Measurements from ENCODE around the gene ITGAE. TPM values are rescaled to one million over a fixed set of nuclear protein-coding genes. Genes with fewer than 3 reads are reported as not detected.
"Not testable (repeated sequence)": the region's sequence is repeated elsewhere in the genome, so short reads cannot be mapped to it uniquely, and the experiment has no call there.

ITGAE gene
- total RNA-seq, 1 donor from 2014 or later = 24.5 TPM

DNA sequence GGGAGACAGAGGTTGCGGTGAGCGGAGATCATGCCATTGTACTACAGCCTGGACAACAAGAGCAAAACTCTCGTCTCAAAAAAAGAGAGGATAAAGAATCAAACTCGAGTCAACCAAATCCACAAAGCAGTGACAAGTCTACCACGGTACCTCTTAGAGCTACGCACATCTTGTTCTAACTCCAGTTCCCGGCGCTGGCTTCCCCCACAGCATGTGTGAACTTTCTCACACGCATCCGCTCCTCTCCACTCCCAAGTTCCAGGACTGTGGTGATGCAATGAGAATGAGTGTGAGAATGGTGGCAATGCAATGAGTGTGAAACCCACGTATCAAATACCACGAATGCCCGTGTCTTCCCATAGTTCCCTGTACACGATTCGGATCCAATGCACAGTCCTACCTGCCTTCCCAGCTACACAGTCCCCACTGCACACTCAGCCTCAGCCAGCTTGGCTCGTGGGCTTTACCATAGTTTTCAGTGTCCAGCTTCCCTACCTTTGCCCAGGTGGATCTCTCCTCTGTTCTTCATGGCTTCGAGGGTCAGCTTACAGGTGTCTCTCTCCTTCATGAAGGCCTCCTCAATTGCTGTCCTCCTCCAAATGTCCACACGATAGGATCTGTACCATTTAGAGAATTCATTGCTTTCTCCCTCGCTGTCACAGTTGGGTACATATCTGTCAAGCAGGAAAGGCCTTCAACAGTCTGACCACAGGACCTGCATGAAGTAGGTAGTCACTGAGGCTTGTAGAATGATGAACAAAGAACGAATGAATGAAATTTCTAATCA, 95.9 kb downstream of the ITGAE start:
- Mint-ChIP-seq H3K36me3 (ENCODE audit: unreplicated experiment) (peaks cover 2% of the 10 kb centered on the region), H3K9me3 (ENCODE audit: unreplicated experiment) (no peaks in the 10 kb centered on the region), H3K27me3 (ENCODE audit: unreplicated experiment) (no peaks in the 10 kb centered on the region), H3K4me3 (ENCODE audit: unreplicated experiment) (no peak overlapping the region), H3K4me1 (ENCODE audit: unreplicated experiment) (no peaks in the 10 kb centered on the region), H3K27ac (ENCODE audit: unreplicated experiment) (no peak overlapping the region)
- TF ChIP-seq, protein P1, sequence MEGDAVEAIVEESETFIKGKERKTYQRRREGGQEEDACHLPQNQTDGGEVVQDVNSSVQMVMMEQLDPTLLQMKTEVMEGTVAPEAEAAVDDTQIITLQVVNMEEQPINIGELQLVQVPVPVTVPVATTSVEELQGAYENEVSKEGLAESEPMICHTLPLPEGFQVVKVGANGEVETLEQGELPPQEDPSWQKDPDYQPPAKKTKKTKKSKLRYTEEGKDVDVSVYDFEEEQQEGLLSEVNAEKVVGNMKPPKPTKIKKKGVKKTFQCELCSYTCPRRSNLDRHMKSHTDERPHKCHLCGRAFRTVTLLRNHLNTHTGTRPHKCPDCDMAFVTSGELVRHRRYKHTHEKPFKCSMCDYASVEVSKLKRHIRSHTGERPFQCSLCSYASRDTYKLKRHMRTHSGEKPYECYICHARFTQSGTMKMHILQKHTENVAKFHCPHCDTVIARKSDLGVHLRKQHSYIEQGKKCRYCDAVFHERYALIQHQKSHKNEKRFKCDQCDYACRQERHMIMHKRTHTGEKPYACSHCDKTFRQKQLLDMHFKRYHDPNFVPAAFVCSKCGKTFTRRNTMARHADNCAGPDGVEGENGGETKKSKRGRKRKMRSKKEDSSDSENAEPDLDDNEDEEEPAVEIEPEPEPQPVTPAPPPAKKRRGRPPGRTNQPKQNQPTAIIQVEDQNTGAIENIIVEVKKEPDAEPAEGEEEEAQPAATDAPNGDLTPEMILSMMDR (IDR thresholded peaks at IDR 0.05) = no peak
- no peak for DNase-seq (ENCODE audit: extremely low spot score, unreplicated experiment)

DNA sequence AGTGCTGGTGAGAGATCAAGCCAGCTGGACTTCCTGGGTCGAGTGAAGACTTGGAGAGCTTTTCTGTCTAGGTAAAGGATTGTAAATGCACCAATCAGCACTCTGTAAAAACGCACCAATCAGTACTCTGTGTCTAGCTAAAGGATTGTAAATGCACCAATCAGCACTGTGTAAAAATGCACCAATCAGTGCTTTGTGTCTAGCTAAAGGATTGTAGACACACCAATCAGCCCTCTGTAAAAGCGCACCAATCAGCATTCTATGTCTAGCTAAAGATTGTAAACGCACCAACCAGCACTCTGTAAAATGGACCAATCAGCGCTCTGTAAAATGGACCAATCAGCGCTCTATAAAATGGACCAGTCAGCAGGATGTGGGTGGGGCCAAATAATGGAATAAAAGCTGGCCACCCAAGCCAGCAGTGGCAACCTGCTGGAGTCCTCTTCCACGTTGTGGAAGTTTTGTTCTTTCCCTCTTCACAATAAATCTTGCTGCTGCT, 98.9 kb downstream of the ITGAE start:
- not testable (repeated sequence) for H3K4me3 Mint-ChIP-seq (ENCODE audit: unreplicated experiment); H3K36me3 Mint-ChIP-seq (ENCODE audit: unreplicated experiment)
- H3K27me3 Mint-ChIP-seq (ENCODE audit: unreplicated experiment) = peaks cover 11% of the 10 kb centered on the region

DNA sequence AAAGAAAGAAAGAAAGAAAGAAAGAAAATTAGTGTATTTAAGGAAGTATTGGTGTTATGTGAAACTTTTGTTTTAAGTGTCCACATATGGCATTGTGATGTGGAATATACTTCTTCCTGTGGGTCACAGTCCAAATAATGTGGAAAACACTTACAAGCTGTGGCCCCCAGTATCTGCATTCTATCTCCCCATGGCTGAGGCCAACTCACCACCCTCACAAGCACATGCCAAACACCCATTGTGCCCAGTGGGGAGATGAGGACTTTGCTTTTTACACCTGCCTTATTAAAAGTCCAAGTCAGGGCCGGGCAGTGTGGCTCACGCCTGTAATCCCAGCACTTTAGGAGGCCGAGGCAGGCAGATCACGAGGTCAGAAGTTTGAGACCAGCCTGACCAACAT, 101.0 kb downstream of the ITGAE start:
- no peak for DNase-seq (ENCODE audit: extremely low spot score, unreplicated experiment)
- peaks cover 5% of the 10 kb centered on the region for H3K4me1 Mint-ChIP-seq (ENCODE audit: unreplicated experiment)
- TF ChIP-seq, protein P1 (IDR thresholded peaks at IDR 0.05) = no peak
- H3K27me3 Mint-ChIP-seq (ENCODE audit: unreplicated experiment) = peaks cover 13% of the 10 kb centered on the region
- no peak overlapping the region for H3K4me3 Mint-ChIP-seq (ENCODE audit: unreplicated experiment)
- no peak overlapping the region for H3K27ac Mint-ChIP-seq (ENCODE audit: unreplicated experiment)
- peaks cover 2% of the 10 kb centered on the region for H3K36me3 Mint-ChIP-seq (ENCODE audit: unreplicated experiment)
- H3K9me3 Mint-ChIP-seq (ENCODE audit: unreplicated experiment) = peaks cover 5% of the 10 kb centered on the region

More for the DNA sequence above, 98.9 kb downstream of the ITGAE start:
- DNase-seq (ENCODE audit: extremely low spot score, unreplicated experiment); H3K9me3 Mint-ChIP-seq (ENCODE audit: unreplicated experiment); H3K27ac Mint-ChIP-seq (ENCODE audit: unreplicated experiment); H3K4me1 Mint-ChIP-seq (ENCODE audit: unreplicated experiment): not testable (repeated sequence)

GRCh38 chr17:3698139-3698538, 102.8 kb downstream of the ITGAE start:
- Mint-ChIP-seq H3K4me1 (ENCODE audit: unreplicated experiment) (peaks cover 8% of the 10 kb centered on the region), H3K9me3 (ENCODE audit: unreplicated experiment) (peaks cover 5% of the 10 kb centered on the region), H3K27ac (ENCODE audit: unreplicated experiment) (no peak overlapping the region), H3K27me3 (ENCODE audit: unreplicated experiment) (peaks cover 24% of the 10 kb centered on the region), H3K36me3 (ENCODE audit: unreplicated experiment) (peaks cover 2% of the 10 kb centered on the region), H3K4me3 (ENCODE audit: unreplicated experiment) (no peak overlapping the region)
- TF ChIP-seq, protein P1 (IDR thresholded peaks at IDR 0.05) = no peak
- DNase-seq (ENCODE audit: extremely low spot score, unreplicated experiment) = no peak

DNA sequence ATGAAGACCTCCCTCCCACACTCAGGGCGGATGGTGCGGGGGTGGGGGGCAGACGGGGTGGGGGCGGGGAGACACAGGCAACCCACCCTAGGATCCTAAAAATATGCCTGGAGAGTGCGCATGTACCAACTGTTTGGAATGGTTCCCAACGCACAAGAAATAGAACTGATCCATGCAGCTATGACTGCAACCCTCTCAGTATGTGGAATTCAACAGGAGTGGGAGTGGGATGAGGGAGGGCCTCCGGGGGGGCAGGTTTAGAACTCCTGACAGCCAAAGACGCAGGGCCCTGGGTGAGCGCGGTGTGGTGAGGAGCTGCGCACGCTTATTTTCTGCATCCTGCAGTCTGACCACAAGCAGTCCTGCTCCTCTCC, 103.9 kb downstream of the ITGAE start:
- Mint-ChIP-seq H3K27ac (ENCODE audit: unreplicated experiment) (no peak overlapping the region), H3K27me3 (ENCODE audit: unreplicated experiment) (peaks cover 29% of the 10 kb centered on the region)

More for the DNA sequence above, 103.9 kb downstream of the ITGAE start:
- no peaks in the 10 kb centered on the region for H3K36me3 Mint-ChIP-seq (ENCODE audit: unreplicated experiment)
- TF ChIP-seq, protein P1 (IDR thresholded peaks at IDR 0.05) = no peak
- H3K9me3 Mint-ChIP-seq (ENCODE audit: unreplicated experiment) = peaks cover 5% of the 10 kb centered on the region
- no peak overlapping the region for H3K4me3 Mint-ChIP-seq (ENCODE audit: unreplicated experiment)
- DNase-seq (ENCODE audit: extremely low spot score, unreplicated experiment) = no peak
- H3K4me1 Mint-ChIP-seq (ENCODE audit: unreplicated experiment) = peaks cover 8% of the 10 kb centered on the region

Measured in osteocyte (in vitro differentiated cells).